HG02885 (cell line): Measurements from ENCODE around the gene SPINK7.
"Not testable (repeated sequence)": the region's sequence is repeated elsewhere in the genome, so short reads cannot be mapped to it uniquely, and the experiment has no call there.

Source experiments
- ATAC-seq: cut with Tn5 transposase; IDR thresholded peaks from one replicate; pipeline ENCODE4 v1.9.1; 2021; ENCODE audit warnings: mild to moderate bottlenecking; ENCODE audit not compliant: unreplicated experiment, poor library complexity

The SPINK7 gene

GRCh38 chr5:148312153-148312552 lies at the start of gene SPINK7:
SPINK7 (plus strand) TSS chr5:148312423; CDS start chr5:148312484, 61 bp downstream.
- no peak for ATAC-seq

- no peak for ATAC-seq
These were observed 44.3 kb upstream of the SPINK7 start for GRCh38 chr5:148267962-148268361.

- no peak for ATAC-seq
These were observed 43.7 kb upstream of the SPINK7 start, which contains the start of gene SPINK13 for GRCh38 chr5:148268566-148268965. SPINK13 (plus strand) TSS chr5:148268794; CDS start chr5:148270073, 1,279 bp downstream.

GRCh38 chr5:148275129-148275528 lies 37.1 kb upstream of the SPINK7 start:
- ATAC-seq: not testable (repeated sequence)

- ATAC-seq: peak; percentile 22
These were observed 31.3 kb upstream of the SPINK7 start for GRCh38 chr5:148280893-148281292.

- ATAC-seq: peak; percentile 56
These were observed 30.9 kb upstream of the SPINK7 start for GRCh38 chr5:148281336-148281735.

GRCh38 chr5:148290271-148291195 lies 21.7 kb upstream of the SPINK7 start:
- peak; percentile 56 for ATAC-seq

GRCh38 chr5:148297731-148298130 lies 14.5 kb upstream of the SPINK7 start:
- no peak for ATAC-seq

- ATAC-seq: no peak
These were observed 5.8 kb upstream of the SPINK7 start for GRCh38 chr5:148306446-148306845.

- ATAC-seq: no peak
These were observed 3.2 kb upstream of the SPINK7 start for GRCh38 chr5:148309019-148309418.

- no peak for ATAC-seq
These were observed 2.5 kb upstream of the SPINK7 start for GRCh38 chr5:148309746-148310145.

GRCh38 chr5:148311484-148311883 lies 739 bp upstream of the SPINK7 start:
- no peak for ATAC-seq

GRCh38 chr5:148314187-148314586 lies 2.0 kb downstream of the SPINK7 start:
- ATAC-seq: no peak

GRCh38 chr5:148314731-148315130 lies 2.5 kb downstream of the SPINK7 start:
- no peak for ATAC-seq

GRCh38 chr5:148320011-148320963 lies 8.1 kb downstream of the SPINK7 start:
- ATAC-seq: not testable (repeated sequence)

GRCh38 chr5:148333262-148333849 lies 21.1 kb downstream of the SPINK7 start:
- ATAC-seq: no peak

- ATAC-seq: no peak
These were observed 23.0 kb downstream of the SPINK7 start, which contains the start of gene SPINK9 for GRCh38 chr5:148335259-148335658. SPINK9 (plus strand) TSS chr5:148335559; CDS start chr5:148335614, 55 bp downstream.

GRCh38 chr5:148336704-148337435 lies 24.6 kb downstream of the SPINK7 start:
- ATAC-seq: no peak

- no peak for ATAC-seq
These were observed 30.3 kb downstream of the SPINK7 start for GRCh38 chr5:148342371-148343045.
